Measurements from ENCODE around the gene LHPP. TPM values are rescaled to one million over a fixed set of nuclear protein-coding genes. Genes with fewer than 3 reads are reported as not detected.

Gene LHPP
- total RNA-seq, 1 donor from 2014 or later = 7.6 TPM

DNA sequence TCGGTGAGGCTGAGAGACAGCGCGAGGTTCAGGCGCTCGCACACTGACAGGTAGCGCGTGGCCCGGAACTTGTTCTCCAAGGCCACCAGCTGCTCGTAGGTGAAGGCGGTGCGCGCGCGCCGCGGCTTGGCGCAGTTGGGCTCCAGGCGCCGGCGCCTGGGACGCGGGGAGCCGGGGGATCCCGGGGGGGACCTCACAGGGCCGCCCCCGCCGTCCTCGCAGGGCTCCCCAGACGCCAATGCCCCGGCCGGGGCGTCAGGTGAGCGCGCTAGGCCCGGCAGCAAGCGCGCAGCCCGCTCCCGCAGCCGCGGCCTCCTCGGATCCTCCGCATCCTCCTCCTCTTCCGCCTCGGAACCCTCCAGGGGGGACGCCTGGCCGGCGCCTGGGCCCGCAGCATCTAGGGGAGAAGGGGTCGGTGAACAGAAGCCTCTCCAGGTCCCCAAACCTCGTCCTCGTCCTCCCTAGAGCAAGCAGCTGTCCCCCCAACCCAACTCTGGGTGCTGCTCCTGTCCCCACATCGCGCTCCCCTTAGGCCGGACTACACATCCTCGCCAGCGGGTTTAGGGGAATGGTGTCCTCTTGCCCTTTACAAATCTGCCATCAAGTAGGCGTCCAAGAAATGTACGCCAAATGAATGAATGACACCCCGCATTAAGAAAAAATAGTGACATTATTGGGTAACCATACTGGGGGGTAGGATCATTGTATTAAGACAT, 13.7 kb upstream of the LHPP start:
- DNase-seq (ENCODE audit: extremely low read depth, low read depth, low spot score) = no peak

DNA sequence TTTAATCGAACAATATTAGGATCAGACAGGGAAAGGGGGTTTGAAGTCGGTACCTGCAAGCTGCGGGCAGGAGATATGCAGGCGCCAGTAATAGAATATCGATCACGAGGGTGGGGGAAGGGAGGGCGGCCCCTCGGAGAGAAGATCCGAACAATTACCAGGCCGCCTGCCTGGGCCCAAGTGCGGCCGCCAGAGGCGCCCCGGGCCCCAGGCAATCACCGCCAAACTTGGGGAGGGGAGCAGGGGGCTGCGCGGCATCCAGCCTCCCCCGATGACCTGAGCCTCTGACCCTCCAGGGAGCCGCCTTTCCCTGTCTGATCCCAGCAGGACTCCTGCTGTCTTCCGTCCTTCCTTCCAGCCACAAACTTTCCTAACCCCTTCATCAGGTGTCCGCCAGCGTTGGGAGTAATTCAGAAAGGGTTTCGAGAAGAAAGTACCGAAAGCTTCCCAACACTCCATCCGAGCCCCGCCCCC, 12.9 kb upstream of the LHPP start:
- DNase-seq (ENCODE audit: extremely low read depth, low read depth, low spot score) = no peak

DNA sequence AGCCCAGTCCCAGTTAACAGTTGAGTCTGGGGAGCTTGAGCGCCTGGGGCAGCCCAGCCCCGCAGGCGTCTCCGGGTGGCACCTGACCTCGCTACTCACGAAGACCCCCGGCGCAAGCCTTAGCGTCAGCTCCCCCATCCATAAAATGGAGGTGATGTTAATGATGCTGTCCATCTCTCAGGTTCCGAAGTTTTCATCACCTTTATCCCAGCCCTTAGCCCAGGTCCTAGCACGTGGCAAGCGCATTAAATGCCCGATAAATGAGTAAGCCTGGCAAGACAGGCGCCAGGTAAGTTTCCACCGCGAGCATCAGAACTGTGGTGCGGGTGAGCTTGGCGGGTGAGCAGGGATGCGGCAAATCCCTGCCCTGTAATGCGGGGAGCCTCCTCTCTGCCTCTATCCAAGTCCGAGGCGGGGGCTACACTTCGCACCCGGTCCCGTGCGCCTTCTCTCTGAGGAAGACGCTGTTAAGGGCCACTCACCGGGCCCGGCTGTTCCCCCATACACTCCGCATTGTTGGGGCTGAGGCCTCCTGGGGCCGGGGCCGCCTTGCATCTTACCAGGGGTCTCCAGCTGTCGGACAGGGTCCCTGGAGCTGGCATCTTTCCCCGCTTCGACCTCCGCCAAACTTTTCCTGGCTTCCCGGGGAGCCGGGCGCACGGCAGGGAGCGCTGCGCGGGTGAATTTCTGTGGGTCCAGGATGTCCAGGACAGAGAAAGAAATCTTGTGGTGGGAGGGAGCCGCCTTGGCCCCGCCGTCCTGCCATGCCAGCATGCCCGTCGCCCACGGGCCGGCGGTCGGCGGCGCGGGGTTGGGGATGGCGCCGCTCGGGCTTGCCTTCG, 12.2 kb upstream of the LHPP start:
- no peak for DNase-seq (ENCODE audit: extremely low read depth, low read depth, low spot score)

DNA sequence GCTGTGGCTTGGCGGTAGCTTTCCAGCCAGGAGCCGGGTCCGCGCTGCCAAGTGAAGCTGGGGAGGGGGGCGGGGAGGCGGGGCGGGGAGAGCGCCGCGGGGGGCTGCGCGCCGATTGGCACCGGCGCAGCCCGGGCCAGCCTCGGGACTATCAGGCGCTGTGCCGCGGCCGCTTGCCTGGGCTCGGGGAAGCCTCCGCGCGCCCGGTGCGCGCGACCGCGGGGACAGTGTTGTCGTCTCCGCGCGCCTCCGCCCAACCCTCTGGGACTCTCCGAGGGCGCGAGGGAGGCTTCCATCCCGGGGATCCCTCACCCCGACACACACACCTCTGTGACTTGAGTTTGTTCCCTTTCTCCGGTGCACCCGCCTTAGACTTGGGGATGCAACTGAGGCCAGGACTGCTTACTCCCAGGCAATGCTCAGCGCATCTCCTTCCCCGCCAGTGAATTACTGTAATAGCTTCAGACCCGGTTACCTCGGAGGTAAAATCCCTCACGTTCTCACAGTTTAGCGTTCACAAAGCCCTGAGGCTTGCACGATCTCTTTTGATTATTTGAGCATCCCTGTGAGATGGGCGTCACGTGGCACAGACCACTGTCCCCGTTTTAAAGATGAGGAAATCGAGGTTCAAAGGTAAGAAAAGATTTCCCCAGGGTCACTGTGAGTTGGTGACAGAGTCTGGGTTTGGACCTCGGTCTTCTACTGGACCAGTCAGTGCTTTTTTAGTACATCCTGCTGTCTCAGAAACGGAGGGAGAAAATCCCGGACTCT, 11.4 kb upstream of the LHPP start, which contains the start of gene NKX1-2:
TSS of gene NKX1-2 (minus strand) at position 24 of the 771 bp plus-strand sequence. CDS start 92 bp downstream, outside the sequence.
- no peak for DNase-seq (ENCODE audit: extremely low read depth, low read depth, low spot score)

DNA sequence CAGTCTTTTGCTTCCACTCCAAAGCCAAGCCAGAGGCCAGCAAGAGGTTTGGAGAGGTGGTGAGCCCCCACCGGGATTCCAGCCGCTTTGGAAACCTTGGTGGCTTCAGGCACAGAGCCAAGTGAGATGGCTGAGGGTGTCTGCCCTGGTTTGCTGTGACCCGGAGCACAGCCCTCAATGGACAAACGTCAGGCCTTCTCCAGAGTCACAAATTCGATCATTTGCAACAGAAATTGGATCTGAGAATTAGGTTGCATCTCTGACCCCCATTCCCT, 10.9 kb upstream of the LHPP start:
- DNase-seq (ENCODE audit: extremely low read depth, low read depth, low spot score) = no peak

DNA sequence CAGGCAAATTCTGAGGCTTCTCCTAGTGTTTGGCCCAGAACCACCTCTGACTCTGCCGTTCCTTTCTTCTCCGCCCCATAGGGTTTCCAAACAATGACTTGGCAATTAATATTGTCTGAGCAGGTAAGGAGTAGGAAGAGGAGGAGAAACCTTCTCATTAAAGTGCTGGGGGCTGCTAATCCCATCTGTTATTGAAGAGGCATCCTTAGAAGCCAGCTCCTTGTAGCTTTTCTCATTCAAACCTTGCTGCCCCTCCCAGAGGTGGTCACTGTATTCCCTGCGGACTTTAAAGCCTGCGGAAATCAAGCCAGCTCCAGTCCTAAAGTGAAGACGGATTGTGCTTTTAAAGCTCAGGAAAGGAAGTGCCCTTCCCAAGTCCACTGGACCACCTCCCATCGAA, 10.3 kb upstream of the LHPP start:
- DNase-seq (ENCODE audit: extremely low read depth, low read depth, low spot score) = no peak

DNA sequence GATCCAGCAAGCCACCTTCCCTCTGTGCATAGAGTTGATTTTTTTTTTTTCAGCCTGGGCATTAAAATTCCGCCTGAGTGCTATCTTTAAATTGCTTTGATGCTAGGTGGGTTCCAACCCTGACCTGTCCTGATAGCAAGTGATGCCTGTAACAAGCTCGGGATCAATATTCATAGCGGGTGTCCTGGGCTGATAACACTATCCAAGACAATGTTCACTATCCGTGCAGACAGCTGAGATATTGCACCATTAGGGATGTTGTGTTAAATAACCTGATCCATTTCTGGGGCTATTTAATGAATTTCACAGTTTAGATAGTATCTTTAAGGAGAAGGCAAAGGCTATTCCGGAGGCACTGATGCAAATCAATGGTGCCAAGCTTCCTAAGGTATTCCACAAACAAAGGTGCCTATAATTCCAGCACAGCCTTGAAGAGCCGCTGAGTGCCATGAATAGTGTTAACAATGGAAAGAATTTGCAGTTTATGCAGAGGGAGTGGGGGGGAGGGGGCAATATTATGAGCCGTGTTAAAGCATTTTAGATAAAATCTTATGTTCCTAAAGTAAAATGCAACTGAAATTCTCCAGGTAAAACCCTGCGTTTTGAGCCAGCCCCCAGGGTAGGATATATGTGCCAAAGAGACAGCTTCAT, 7.5 kb upstream of the LHPP start:
- DNase-seq (ENCODE audit: extremely low read depth, low read depth, low spot score) = no peak

DNA sequence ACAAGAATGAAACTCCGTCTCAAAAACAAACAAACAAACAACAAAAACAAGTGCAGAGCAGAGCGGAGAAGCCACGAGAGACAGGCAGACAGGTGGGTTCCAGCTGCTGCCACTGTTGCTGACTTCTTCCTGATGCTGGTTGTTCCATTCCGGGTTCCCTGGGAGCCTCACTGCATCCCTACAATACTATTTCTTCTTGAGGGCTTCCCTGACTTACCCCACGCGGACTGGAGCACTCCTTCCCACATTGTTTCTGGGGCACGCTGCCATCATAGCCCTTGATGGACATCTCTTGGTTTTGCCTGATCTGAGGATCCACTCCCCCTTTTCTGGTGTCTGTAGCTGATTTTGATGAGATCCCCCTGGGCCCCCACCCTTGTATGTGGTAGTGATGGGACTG, 6.2 kb upstream of the LHPP start:
- DNase-seq (ENCODE audit: extremely low read depth, low read depth, low spot score) = no peak

DNA sequence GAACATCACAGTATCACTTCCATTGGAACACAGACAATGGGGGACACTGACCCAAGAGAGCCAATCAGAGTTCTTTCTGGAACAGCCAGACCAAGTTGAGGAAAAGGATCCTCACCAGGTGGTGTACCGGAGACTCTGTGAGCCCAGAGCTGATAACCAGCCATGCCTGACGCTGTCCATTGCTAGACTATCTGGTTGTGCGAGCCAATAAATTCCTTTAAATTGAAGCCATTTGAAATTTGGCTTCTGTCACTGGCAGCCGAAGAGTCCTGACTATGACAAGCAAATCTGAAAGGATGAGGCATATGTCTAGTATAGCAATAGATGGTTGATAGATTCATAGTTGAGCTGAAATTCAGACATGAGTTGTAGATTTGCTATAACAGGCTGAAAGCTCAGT, 3.1 kb upstream of the LHPP start:
- no peak for DNase-seq (ENCODE audit: extremely low read depth, low read depth, low spot score)

DNA sequence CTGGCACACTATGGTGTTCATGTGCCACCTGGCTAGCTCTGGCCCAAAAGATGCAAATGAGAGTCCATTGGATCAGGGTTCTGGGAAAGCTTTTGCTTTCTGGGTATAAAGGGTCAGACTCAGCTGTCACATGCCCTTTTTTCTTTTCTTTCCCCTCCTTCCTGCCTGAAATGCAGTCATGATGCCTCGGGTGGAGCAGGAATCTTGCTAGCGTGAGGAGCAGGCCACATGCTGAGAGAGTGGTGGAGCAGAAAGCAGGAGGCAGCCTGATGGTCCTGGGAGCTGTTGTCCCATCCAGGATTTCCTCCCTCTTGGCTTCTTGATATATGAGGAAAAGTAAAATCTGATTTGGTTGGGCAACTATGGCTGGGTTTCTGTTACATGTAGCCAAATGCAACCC, 2.7 kb upstream of the LHPP start:
- DNase-seq (ENCODE audit: extremely low read depth, low read depth, low spot score) = no peak

DNA sequence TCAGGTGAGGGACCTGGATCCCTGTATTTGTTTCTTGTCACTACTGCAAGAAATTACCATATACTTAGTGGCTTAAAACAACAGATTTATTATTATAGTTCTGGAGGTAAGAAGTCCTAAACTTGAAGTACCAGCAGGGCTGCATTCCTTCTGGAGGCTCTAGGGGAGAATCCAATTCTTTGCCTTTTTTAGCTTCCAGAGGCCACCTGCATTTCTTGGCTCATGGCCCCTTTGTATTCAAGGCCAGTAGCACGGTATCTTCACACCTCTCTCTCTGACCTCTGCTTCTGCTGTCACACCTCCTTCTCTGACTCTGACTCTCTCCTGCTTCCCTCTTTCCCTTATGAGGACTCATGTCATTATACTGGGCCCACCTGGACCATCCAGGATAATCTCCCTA, 2.2 kb upstream of the LHPP start:
- DNase-seq (ENCODE audit: extremely low read depth, low read depth, low spot score) = no peak

DNA sequence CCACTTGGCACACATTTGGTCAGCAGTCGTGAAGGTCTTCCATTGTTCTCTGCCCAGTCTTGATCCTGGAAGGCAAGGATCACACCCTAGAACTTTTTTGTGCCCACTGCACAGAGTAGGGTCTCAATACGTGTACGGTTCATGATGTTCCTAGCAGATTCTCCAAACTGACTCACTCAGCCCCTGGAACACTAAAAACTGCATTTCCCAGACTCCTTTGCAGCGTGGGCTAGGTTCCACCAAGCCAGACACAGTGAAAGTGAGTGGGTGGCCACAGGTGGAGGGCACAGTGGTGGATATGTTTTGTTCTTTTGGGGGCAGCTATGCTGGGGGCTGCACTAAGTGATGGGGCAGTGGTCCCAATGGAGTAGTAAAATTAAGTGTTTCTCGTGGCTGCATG, 1.5 kb upstream of the LHPP start:
- DNase-seq (ENCODE audit: extremely low read depth, low read depth, low spot score) = no peak

DNA sequence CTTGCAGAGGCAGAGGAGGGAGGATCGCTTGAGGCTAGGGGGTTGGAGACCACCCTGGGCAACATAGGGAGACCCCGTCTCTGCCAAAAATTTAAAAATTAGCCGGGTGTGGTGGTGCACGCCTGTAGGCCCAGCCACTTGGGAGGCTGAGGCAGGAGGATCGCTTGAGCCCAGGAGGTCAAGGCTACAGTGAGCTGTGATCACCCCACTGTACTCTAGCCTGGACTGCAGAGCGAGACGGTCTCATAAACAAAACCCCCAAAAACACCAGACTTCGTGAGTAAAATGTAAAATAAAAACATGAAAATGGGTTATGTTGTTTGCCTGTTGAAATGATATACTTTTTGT, 699 bp downstream of the LHPP start:
- DNase-seq (ENCODE audit: extremely low read depth, low read depth, low spot score) = no peak

DNA sequence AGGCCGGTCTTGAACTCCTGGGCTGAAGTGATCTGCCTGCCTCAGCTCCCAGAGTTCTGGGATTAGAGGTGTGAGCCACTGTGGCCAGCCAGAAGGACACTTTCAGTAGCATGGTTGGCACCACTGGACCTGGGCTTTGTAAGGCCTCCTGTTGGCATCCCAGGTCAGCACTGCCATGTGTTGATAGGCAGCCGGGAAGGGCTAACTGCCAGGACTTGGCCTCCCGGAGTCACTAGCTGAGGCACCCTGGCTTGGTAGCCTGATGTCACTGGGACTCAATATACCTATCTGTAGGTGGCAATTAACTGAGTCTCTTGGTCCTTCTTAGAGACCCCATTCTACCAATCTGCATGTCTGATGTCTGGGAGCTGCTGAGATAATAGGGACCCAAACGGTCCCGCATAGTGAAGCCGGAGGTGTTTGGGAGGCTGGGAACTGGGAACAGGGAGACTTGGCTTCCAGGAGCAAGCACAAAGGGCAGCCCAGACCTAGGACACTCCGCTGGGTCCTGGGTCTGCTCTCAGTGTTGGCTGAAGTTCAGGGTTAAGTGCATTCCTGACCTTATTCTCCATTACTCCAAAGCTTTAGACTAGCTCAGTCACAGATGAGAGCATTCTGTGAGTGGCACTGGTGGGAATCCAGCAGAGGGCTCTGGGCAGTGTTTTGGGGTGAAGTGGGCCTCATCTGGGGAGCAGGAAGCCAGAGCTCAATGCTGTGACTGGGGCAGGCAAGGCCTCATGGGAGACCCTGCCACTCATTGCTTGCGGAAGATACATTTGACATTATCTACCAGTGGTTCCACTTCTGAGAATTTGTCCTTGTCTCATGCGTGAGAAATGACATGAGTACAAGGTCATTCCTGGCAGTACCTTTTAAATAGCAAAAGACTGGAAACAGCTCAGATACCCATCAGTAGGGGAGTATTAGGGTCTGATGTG, 2.7 kb downstream of the LHPP start:
- DNase-seq (ENCODE audit: extremely low read depth, low read depth, low spot score) = no peak

DNA sequence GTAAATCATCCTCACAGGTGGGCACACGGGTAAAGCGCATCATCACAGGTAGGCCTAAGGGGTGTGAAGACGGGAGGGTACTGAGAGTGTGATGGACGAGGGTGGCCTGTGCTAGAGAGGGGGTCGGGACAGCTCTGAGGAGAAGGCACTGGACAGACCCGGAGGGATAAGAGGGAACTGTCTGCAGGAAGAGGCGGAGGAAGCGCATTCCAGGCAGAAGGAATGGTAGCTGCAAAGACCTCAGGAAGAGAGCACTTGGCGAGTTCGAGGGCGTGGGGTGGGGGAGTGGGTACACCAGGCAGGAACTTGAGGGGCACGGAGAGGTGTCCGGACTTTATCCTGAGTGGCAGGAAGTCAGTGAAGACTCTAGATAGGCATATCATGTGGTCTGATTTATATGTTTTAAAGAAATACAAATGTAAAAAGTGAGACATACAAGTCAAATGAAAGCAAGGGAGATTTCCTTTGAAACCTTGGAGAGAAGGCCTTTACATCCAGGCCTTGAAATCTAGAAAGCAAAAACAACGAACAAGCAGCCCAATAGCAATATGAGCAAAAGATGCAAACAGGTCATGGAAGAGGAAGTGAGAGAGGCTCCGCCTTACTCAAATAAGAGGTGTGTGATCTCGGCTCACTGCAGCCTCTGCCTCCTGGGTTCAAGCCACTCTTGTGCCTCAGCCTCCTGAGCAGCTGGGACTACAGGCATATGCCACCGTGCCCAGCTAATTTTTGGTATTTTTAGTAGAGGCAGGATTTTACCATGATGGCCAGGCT, 3.6 kb downstream of the LHPP start:
- no peak for DNase-seq (ENCODE audit: extremely low read depth, low read depth, low spot score)

DNA sequence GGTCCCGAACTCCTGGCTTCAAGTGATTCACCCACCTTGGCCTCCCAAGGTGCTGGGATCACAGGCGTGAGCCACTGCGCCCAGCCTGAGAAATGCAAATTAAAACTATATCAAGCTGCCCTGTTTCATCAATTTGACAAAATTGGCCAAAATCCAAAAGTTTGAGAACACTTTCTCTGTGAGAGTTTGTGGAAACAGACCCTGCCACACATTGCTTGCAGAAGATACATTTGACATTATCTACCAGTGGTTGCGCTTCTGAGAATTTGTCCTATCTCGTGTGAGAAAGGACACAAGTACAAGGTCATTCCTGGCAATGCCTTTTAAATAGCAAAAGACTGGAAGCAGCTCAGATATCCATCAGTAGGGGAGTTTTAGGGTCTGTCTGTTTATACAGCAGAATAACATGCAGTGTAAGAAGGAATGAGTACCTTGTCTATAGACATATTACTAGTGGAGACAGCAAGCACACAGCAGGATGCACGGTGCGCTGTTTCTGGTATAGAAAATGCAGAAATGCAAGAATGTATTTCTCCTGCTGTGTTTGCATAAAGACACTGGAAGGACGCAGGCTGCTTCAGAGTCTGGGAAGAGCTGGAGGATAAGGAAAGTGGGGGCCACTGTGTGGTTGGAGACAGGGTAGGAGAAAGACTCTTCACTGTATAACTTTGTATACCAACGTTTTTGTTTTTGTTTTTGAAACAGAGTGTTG, 4.3 kb downstream of the LHPP start:
- DNase-seq (ENCODE audit: extremely low read depth, low read depth, low spot score) = no peak

DNA sequence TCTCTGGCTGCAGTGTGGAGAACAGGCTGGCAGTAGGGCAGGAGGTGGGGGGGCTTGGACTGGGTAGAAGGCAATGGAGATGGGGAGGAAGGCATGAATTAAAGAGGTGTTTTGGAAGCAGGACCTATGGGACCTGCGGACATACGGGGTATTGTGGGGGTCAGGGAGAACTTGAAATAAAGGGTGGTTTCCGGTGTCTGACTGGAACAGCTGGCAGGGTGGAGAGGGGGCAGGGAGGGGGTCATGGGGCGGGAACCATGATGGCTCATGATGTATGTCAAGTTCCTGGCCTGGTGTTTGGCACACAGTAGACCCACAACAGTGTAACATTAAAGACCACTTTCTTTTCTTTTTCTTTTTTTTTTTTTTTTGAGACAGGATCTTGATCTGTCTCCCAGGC, 5.5 kb downstream of the LHPP start:
- DNase-seq (ENCODE audit: extremely low read depth, low read depth, low spot score) = no peak

DNA sequence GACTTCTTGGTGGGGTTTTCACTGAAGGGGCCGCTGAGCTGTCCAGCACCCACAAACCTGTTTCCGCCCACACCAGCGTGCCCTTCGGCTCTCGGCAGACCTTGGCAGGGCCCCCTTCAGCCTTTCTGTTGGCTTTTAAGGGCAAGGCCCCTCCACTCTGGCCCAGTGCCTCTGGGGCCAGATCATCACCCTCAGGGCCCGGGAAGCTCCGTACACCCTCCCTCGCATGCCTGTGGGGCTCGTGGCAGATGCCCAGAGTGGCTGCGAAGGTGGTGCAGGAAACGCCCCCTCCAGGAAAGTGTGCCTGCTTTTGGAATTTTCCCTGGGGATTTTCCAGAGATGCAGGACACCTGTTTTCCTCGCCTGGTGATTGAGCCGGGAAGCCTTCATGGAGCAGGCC, 7.0 kb downstream of the LHPP start:
- DNase-seq (ENCODE audit: extremely low read depth, low read depth, low spot score) = no peak
